ENCODE data around the gene CENPL.

DNA sequence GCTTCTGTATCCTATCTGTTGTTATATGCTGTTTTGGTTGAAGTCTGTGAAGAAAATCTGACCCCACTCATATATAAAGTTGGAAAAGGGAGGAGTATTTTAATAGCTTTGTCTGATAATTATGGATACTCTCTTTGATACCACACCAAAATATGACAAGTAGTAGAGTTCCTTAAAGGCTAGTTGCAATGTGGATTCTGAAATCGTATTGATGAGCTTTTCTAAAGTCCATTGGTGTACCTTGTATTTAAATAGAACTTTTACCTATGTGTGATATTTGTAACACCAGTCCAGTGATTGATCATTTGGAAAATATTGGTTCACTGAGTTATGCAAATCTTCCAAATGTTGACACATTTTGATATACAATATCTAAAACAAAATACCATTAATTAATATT, 35.4 kb upstream of the CENPL start:
- TF ChIP-seq, protein P1, sequence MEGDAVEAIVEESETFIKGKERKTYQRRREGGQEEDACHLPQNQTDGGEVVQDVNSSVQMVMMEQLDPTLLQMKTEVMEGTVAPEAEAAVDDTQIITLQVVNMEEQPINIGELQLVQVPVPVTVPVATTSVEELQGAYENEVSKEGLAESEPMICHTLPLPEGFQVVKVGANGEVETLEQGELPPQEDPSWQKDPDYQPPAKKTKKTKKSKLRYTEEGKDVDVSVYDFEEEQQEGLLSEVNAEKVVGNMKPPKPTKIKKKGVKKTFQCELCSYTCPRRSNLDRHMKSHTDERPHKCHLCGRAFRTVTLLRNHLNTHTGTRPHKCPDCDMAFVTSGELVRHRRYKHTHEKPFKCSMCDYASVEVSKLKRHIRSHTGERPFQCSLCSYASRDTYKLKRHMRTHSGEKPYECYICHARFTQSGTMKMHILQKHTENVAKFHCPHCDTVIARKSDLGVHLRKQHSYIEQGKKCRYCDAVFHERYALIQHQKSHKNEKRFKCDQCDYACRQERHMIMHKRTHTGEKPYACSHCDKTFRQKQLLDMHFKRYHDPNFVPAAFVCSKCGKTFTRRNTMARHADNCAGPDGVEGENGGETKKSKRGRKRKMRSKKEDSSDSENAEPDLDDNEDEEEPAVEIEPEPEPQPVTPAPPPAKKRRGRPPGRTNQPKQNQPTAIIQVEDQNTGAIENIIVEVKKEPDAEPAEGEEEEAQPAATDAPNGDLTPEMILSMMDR (IDR thresholded peaks at IDR 0.05) = no peak
- TF ChIP-seq POLR2A (IDR thresholded peaks at IDR 0.05) = no peak

Measured in Peyer's patch (tissue), 4 donors.